ENCODE measurements around the gene FRG1.
"Not testable (repeated sequence)": the region's sequence is repeated elsewhere in the genome, so short reads cannot be mapped to it uniquely, and the experiment has no call there.

DNA sequence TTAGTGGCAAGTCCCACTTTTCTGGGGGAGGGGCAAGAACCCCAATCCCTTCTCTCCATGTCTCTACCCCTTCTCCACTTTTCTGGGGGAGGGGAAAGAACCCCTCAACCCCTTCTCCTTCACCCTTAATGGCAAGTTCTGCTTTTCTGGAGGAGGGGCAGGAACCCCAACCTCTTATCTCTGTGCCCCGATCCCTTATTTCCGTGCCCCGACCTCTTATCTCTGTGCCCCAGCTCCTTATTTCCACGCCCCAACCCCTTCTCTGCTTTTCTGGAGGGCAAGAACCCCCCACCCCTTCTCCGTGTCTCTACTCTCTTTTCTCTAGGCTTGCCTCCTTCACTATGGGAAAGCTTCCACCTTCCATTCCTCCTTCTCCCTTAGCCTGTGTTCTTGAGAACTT, 13.9 kb upstream of the FRG1 start:
- TF ChIP-seq, protein P1, sequence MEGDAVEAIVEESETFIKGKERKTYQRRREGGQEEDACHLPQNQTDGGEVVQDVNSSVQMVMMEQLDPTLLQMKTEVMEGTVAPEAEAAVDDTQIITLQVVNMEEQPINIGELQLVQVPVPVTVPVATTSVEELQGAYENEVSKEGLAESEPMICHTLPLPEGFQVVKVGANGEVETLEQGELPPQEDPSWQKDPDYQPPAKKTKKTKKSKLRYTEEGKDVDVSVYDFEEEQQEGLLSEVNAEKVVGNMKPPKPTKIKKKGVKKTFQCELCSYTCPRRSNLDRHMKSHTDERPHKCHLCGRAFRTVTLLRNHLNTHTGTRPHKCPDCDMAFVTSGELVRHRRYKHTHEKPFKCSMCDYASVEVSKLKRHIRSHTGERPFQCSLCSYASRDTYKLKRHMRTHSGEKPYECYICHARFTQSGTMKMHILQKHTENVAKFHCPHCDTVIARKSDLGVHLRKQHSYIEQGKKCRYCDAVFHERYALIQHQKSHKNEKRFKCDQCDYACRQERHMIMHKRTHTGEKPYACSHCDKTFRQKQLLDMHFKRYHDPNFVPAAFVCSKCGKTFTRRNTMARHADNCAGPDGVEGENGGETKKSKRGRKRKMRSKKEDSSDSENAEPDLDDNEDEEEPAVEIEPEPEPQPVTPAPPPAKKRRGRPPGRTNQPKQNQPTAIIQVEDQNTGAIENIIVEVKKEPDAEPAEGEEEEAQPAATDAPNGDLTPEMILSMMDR (IDR thresholded peaks at IDR 0.05), result not testable (repeated sequence)
- TF ChIP-seq EP300 (IDR thresholded peaks at IDR 0.05), result not testable (repeated sequence)
